NCI-H1694 treated with DMSO at 0.1 percent for 48 hours (cell line): ENCODE results near the gene FAM43B.

Experiments used
- DNase-seq: peaks from one replicate; lab custom pipeline; 2025; lab: John Stamatoyannopoulos, UW

Gene FAM43B

DNA sequence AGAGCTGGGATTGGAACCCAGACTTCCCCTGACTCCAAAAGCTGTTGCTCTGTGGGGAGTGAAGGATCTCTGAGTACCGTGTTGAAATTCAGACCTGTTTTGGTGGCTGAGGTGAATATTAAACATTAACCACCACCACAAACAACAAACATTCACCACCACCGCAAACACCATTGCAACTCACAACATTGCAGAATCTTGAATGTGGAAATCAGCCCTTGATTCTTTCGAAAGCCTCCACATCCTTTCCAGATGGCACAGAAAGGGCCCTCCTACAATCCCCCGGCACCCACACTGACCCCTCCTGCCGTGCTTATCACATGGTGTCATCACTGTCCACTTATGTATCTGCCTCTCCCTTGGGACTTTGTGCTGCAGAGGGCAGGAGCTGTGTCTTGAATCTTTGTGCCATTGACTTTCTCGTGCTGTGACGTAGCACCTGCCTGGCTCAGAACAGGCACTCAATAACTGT lies 38.0 kb downstream of the FAM43B start:
- no peak for DNase-seq

DNA sequence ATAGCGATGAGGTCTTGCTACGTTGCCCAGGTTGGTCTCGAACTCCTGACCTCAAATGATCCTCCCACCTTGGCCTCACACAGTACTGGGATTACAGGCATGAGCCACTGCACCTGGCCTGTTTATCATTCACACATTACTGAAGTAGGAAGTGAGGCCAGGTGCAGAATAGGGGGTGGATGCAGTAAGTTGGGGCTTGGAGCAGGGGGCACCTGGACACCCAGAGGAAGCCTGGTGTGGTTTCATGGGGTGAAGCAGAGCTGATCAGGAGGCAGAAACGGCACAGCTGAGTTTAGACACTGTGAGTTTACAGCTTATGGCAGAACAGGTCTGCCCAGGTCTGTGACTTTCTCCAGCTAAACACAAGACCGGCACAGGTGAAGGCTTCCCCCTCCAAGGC lies 41.4 kb downstream of the FAM43B start:
- no peak for DNase-seq

DNA sequence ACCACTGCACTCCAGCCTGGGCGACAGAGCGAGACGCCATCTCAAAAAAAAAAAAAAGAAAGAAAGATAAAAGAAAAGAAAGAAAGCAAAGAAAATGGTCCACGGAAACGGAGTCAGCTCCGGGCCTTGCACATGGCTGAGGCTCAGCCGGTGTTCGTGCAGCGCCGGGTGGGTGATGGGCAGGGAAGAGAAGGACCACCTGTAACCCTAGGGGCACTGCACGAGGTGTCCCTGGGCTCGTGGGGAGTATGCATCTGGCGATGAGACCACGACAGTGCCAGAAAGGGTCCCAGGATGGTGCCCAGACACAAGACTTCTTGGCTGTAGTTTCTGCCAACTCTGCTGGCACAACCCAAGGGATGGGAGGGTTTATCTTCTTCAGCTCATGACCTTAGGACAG lies 42.4 kb downstream of the FAM43B start:
- no peak for DNase-seq

DNA sequence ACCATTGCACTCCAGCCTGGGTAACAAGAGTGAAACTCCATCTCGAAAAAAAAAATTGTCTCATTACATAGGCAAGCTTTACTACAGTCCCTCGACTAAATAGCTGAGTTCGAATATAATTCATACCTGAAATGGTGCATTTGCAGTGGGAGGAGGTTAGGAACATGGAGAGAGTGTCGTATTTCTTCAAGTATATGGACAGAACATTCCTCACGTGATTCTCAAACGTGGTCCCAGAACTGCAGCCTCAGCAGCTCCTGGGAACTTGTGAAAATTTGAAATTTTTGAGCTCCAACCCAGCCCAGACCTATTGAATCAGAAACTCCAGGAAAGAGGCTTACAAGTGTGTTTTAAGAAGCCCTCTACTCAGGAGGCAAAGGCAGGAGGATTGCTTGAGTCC lies 43.7 kb downstream of the FAM43B start:
- DNase-seq, result no peak

DNA sequence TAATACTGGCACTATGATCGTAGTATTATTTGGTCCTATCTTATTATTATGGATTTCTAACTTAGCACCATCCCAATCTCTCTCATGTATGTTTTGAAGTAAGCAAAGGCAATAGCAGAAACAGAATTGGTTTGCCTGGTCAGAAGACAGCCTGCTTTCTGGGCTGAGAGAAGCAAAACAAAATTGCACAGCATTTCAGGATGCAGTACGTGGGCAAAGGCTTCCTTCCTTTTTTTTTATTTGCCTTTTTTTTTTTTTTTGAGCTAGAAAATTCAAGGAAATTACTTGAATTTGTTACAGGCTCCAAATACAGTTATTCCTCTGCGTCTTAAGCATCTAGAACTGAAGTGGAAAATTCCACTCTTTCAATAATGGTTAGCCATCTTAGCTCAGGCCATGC lies 45.3 kb downstream of the FAM43B start:
- no peak for DNase-seq

DNA sequence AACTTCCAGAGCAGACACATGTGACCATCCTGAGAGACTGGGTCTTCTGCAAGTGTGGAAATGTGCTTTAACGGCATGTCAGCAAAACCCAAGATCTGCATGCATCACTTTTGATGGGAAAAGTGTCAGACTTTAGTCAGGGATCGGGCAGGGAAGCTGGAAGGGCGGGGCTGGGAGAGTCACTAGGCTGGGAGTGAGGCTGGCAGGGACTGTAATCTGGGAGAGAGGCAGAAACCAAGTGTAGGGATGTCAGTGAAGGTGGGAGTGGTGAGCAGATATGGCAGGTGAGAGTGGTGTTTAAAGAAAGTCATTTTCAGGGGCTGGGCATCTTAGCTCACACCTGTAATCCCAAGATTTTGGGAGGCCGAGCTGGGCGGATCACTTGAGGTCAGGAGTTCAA lies 47.8 kb downstream of the FAM43B start:
- no peak for DNase-seq

DNA sequence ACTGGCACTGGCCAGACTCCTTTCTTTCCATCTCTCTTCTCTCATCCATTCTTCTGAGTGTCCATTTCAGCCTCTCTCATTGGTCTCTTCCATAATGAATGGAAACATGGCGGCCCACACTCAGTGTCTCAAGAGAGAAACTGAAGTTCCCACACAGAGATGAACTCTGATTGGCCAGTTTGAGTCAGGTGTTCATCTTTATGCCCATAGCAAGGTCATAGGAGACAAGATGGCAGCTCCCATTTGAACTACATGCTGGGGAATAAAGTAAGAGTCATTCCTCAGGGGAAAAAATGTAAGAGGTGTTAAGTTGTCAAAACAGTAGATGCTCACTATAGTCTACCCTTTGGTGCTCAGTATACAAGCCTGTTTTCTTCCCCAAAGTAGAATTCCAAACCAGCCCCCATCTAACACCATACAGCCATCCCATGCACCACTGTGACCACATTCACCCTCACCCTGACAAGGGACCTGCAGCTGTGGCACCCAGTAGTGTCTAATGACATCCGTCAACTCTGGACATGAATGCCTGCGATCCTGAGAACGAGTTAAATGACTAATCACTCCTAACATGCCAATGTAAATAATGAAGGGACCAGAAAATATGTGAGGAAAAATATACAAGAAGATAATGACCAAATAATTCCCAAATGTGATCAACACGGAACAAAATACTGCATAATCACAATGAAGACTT lies 48.9 kb downstream of the FAM43B start:
- no peak for DNase-seq

DNA sequence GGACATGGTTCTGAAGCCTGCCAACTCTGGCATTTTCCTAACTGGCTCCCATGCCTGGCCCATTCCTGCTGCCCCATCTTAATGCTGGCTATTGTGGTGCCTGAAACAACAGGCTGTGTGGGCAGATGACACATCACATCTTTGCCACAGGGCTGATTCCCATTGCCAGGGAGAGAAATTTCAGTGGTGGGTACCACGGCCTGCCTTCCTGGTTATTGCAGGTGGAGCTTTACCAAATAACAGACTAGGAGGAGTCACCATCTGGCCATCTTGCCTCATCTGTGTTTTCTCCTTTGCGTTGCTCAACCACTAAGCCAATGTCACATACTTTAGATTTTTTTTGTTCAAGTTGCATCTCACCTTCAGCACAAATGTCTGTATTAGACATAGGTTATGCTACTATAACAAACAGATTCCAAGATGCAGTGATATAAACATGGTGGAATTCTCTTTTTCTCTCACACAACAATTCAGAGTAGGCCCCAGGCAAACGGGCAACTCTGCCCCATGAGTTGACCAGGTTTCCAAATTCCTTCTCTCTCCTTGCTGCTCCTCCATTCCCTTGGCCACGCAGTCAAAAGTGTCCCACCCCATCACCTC lies 50.6 kb downstream of the FAM43B start:
- no peak for DNase-seq

DNA sequence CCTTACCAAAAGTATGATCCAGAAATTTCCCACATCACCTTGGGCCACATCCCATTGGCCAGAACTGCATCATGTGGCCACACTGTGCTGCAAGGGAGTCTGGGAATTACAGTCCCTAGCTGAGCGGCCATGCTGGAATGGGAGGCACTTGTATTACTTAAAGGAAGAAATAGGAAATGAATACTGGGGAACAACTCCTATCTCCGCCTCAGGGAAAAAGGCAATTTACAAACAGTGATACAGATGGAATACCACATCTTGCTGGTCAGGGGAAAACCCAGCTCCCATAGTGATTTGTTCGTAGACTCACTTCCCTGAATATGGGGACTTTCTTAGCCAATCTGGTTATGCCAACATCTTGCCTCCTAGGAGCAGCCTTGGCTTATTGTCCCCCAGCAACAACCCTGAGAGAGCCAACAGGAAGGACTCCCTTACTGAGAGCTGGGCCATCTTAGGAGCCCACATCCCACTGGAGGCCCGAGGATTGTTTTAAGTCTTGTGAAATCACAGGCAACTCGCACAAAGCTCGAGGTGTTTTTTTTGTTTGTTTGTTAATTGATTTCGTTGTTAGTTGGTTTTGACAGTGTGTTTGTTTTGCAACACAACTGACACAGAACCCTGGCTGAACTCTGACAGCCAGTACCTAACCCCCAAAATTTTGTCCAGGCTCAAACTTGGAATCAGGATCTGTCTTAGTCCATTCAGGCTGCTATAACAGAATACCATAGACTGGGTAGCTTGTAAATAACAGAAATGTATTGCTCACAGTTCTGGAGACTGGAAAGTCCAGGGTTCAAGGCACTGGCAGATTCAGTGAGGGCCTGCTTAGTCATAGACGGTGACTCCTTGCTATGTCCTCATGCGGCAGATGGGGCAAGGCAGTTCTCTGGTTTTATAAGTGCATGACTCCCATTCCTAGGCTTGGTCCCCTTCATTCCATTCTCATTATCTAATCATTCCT lies 51.4 kb downstream of the FAM43B start:
- no peak for DNase-seq
